ENCODE measurements around the gene ADAM12.

Gene ADAM12

DNA sequence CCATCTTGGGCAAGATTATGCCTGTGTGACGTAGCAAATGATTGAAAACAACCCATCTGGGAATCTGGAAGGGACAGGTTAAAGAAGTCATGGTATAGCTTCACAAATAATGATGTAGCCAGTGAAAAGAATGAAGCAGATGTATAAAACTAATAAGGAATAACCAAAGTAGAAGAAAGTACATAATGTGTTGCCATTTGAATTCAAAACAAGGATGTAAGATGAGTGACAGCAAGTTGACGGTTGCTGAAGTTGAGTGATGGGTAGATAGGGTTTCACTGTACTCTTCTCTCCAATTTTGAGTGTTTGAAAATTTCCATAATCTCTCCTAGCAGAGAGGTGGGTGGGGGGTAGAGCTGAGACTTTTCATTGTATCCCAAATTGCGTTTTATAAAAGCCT lies 358.3 kb downstream of the ADAM12 start:
- H4K20me1 ChIP-seq (ENCODE audit: insufficient read depth, low read length, poor library complexity, severe bottlenecking) = no peaks in the 10 kb centered on the region
- no peaks in the 10 kb centered on the region for H3K79me2 ChIP-seq (ENCODE audit: insufficient read depth, low read length)
- no peak overlapping the region for H2AFZ ChIP-seq (ENCODE audit: low read length)
- no peak overlapping the region for H3K4me3 ChIP-seq (ENCODE audit: low read length, poor library complexity, severe bottlenecking)
- TF ChIP-seq EZH2phosphoT487 (IDR thresholded peaks at IDR 0.05; ENCODE audit: borderline replicate concordance) = no peak
- TF ChIP-seq, protein P1, sequence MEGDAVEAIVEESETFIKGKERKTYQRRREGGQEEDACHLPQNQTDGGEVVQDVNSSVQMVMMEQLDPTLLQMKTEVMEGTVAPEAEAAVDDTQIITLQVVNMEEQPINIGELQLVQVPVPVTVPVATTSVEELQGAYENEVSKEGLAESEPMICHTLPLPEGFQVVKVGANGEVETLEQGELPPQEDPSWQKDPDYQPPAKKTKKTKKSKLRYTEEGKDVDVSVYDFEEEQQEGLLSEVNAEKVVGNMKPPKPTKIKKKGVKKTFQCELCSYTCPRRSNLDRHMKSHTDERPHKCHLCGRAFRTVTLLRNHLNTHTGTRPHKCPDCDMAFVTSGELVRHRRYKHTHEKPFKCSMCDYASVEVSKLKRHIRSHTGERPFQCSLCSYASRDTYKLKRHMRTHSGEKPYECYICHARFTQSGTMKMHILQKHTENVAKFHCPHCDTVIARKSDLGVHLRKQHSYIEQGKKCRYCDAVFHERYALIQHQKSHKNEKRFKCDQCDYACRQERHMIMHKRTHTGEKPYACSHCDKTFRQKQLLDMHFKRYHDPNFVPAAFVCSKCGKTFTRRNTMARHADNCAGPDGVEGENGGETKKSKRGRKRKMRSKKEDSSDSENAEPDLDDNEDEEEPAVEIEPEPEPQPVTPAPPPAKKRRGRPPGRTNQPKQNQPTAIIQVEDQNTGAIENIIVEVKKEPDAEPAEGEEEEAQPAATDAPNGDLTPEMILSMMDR (conservative IDR thresholded peaks at IDR 0.05; ENCODE audit: low read length) = no peak
- H3K9ac ChIP-seq (ENCODE audit: low read depth, low read length, poor library complexity, severe bottlenecking) = no peak overlapping the region
- H3K9me3 ChIP-seq (ENCODE audit: insufficient read depth, low read depth, low read length) = no peaks in the 10 kb centered on the region; the same call in 1 of the 2 replicates
- H3F3A ChIP-seq (ENCODE audit: low read depth) = no peaks in the 10 kb centered on the region
- no peaks in the 10 kb centered on the region for H3K36me3 ChIP-seq (ENCODE audit: insufficient read depth, low read length)
- no peaks in the 10 kb centered on the region for H3K9me2 ChIP-seq (replicated peaks; ENCODE audit: low read depth, low read length)
- H3K4me1 ChIP-seq (ENCODE audit: insufficient read depth, low read length, poor library complexity, severe bottlenecking) = no peaks in the 10 kb centered on the region
- H3K4me2 ChIP-seq (ENCODE audit: low read depth, low read length, poor library complexity, severe bottlenecking) = no peak overlapping the region
- H3K27me3 ChIP-seq (ENCODE audit: insufficient read depth, low read length, poor library complexity, severe bottlenecking) = no peaks in the 10 kb centered on the region

- H3K4me2 ChIP-seq (ENCODE audit: low read depth, low read length, poor library complexity, severe bottlenecking) = no peak overlapping the region
- H3K9me2 ChIP-seq (replicated peaks; ENCODE audit: low read depth, low read length) = no peaks in the 10 kb centered on the region
- no peaks in the 10 kb centered on the region for H3K36me3 ChIP-seq (ENCODE audit: insufficient read depth, low read length)
- H3F3A ChIP-seq (ENCODE audit: low read depth) = no peaks in the 10 kb centered on the region
- H3K27me3 ChIP-seq (ENCODE audit: insufficient read depth, low read length, poor library complexity, severe bottlenecking) = no peaks in the 10 kb centered on the region
- no peaks in the 10 kb centered on the region for H3K4me1 ChIP-seq (ENCODE audit: insufficient read depth, low read length, poor library complexity, severe bottlenecking)
- H3K4me3 ChIP-seq (ENCODE audit: low read length, poor library complexity, severe bottlenecking) = no peak overlapping the region
- H2AFZ ChIP-seq (ENCODE audit: low read length) = no peak overlapping the region
- no peaks in the 10 kb centered on the region; the same call in 1 of the 2 replicates for H3K9me3 ChIP-seq (ENCODE audit: insufficient read depth, low read depth, low read length)
- TF ChIP-seq EZH2phosphoT487 (IDR thresholded peaks at IDR 0.05; ENCODE audit: borderline replicate concordance) = no peak
- TF ChIP-seq, protein P1 (conservative IDR thresholded peaks at IDR 0.05; ENCODE audit: low read length) = no peak
- H4K20me1 ChIP-seq (ENCODE audit: insufficient read depth, low read length, poor library complexity, severe bottlenecking) = no peaks in the 10 kb centered on the region
- no peaks in the 10 kb centered on the region for H3K79me2 ChIP-seq (ENCODE audit: insufficient read depth, low read length)
- H3K9ac ChIP-seq (ENCODE audit: low read depth, low read length, poor library complexity, severe bottlenecking) = no peak overlapping the region
Measured at GRCh38 chr10:126027692-126028091, 360.6 kb downstream of the ADAM12 start.

DNA sequence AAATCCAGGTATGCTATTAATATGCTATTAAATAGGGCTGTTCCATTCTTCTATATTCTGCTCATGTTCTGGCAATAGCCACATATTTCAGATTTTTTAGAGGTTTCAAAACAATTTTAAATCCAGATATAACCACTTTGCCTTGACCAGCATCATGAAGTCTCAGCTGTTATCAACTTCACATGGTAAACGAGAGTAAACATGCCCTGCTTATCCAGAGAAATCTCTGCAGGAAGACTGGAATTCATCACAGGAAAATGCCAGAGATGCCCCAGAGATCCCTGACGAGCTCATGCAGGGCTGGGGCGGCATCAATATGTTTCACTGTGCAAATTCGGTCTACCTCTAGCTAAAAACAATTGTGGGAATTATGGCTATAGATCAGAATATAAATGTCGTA lies 365.4 kb downstream of the ADAM12 start:
- H3K9me2 ChIP-seq (replicated peaks; ENCODE audit: low read depth, low read length) = no peaks in the 10 kb centered on the region
- H3K36me3 ChIP-seq (ENCODE audit: insufficient read depth, low read length) = no peaks in the 10 kb centered on the region
- no peak overlapping the region for H3K4me3 ChIP-seq (ENCODE audit: low read length, poor library complexity, severe bottlenecking)
- no peaks in the 10 kb centered on the region for H3K27me3 ChIP-seq (ENCODE audit: insufficient read depth, low read length, poor library complexity, severe bottlenecking)
- TF ChIP-seq EZH2phosphoT487 (IDR thresholded peaks at IDR 0.05; ENCODE audit: borderline replicate concordance) = no peak
- TF ChIP-seq, protein P1 (conservative IDR thresholded peaks at IDR 0.05; ENCODE audit: low read length) = no peak
- no peak overlapping the region for H3K4me2 ChIP-seq (ENCODE audit: low read depth, low read length, poor library complexity, severe bottlenecking)
- H3K9ac ChIP-seq (ENCODE audit: low read depth, low read length, poor library complexity, severe bottlenecking) = no peak overlapping the region
- no peak overlapping the region for H2AFZ ChIP-seq (ENCODE audit: low read length)
- H3K9me3 ChIP-seq (ENCODE audit: insufficient read depth, low read depth, low read length) = peaks cover 8% of the 10 kb centered on the region; the same call in 1 of the 2 replicates
- H3K4me1 ChIP-seq (ENCODE audit: insufficient read depth, low read length, poor library complexity, severe bottlenecking) = no peaks in the 10 kb centered on the region
- H3K79me2 ChIP-seq (ENCODE audit: insufficient read depth, low read length) = no peaks in the 10 kb centered on the region
- no peaks in the 10 kb centered on the region for H3F3A ChIP-seq (ENCODE audit: low read depth)
- no peaks in the 10 kb centered on the region for H4K20me1 ChIP-seq (ENCODE audit: insufficient read depth, low read length, poor library complexity, severe bottlenecking)

All from Loucy (cell line).